ENCODE results near the gene RNF133. TPM values are rescaled to one million over a fixed set of nuclear protein-coding genes. Genes with fewer than 3 reads are reported as not detected.

The RNF133 gene
- total and polyA plus RNA-seq, 10 of the 15 experiments (the other 5 are each of a cell fraction or from before 2014, with no cell fraction given) = 0.05 TPM; not detected in 9

- Histone ChIP-seq H3K79me2 (ENCODE audit: control insufficient read depth, insufficient read depth, low read length) (no peaks in the 10 kb centered on the region), H3K9ac (ENCODE audit: control insufficient read depth, insufficient read depth, low read length) (no peak overlapping the region), H3K9me3 (replicated peaks; ENCODE audit: control insufficient read depth, insufficient read depth, low read length) (no peaks in the 10 kb centered on the region), H3K36me3 (ENCODE audit: control insufficient read depth in 2 of 2, insufficient read depth in 2 of 2, low read length in 1 of 2) (no peaks in the 10 kb centered on the region), H3K4me2 (ENCODE audit: control insufficient read depth, insufficient read depth) (no peak overlapping the region), H3K27ac (ENCODE audit: control insufficient read depth, insufficient read depth) (no peak overlapping the region), H4K20me1 (ENCODE audit: control insufficient read depth, insufficient read depth) (no peaks in the 10 kb centered on the region), H2AFZ (ENCODE audit: control insufficient read depth, low read depth, low read length) (no peak overlapping the region), H3K4me1 (ENCODE audit: control insufficient read depth, insufficient read depth, low read length) (no peaks in the 10 kb centered on the region), H3K27me3 (replicated peaks in 1 of 2; ENCODE audit: control insufficient read depth in 2 of 2, insufficient read depth in 2 of 2, low read length in 1 of 2) (no peaks in the 10 kb centered on the region), H3K4me3 (no peak overlapping the region)
- ChIA-PET CTCF (interaction anchor here (0.9 to 3.2 kb wide), 6 partner anchors 8 to 437 kb away, joined by 3 to 21 read pairs (median 6); no protein-coding TSS in a partner anchor), SMC1A (ENCODE audit: uncharacterized antibody, unreplicated experiment) (interaction anchor here (0.9 to 5.3 kb wide), 11 partner anchors 10 to 98 kb away, joined by 3 to 60 read pairs (median 4); no protein-coding TSS in a partner anchor), RAD21 (ENCODE audit: unreplicated experiment) (interaction anchor here (0.9 to 3.4 kb wide), 4 partner anchors 9 to 76 kb away, joined by 3 to 26 read pairs (median 8); no protein-coding TSS in a partner anchor), POLR2A (interaction anchor here (1.0 kb wide), 1 partner anchor 11 kb away, joined by 3 read pairs; no protein-coding TSS in a partner anchor)
- no TSS peak for BruUV-seq (replicated peaks)
- in situ Hi-C loops (cut with MboI) = no loop called here
- DNase-seq (ENCODE audit: low read depth, low spot score) (no peak), FAIRE-seq (no peak), ATAC-seq (no peak)
- intact Hi-C loops (cut with micrococcal nuclease; ENCODE audit: unreplicated experiment) = no loop called here
- TF ChIP-seq TARDBP (IDR thresholded peaks at IDR 0.05; ENCODE audit: borderline replicate concordance) (no peak), IKZF2 (IDR thresholded peaks at IDR 0.05) (no peak), PBX3 (IDR thresholded peaks at IDR 0.05; ENCODE audit: insufficient replicate concordance, low read depth, low read length) (no peak), BMI1 (IDR thresholded peaks at IDR 0.05; ENCODE audit: borderline replicate concordance) (no peak), NFIC (IDR thresholded peaks at IDR 0.05; ENCODE audit: low read depth, low read length) (no peak), GABPA (IDR thresholded peaks at IDR 0.05; ENCODE audit: low read depth) (no peak), NFXL1 (IDR thresholded peaks at IDR 0.05; ENCODE audit: borderline replicate concordance) (no peak)
These were observed 28.4 kb upstream of the RNF133 start for GRCh38 chr7:122727354-122727753.
